CD1c-positive myeloid dendritic cell (primary cell): Measurements from ENCODE around the gene THBS2.

Experiments
- DNase-seq: peaks from one replicate; pipeline ENCODE4 v3.0.0-alpha.2; 2016; ENCODE audit errors: extremely low spot score

The THBS2 gene

GRCh38 chr6:169230946-169231789 is 22.5 kb downstream of the THBS2 start:
- DNase-seq = no peak

DNA sequence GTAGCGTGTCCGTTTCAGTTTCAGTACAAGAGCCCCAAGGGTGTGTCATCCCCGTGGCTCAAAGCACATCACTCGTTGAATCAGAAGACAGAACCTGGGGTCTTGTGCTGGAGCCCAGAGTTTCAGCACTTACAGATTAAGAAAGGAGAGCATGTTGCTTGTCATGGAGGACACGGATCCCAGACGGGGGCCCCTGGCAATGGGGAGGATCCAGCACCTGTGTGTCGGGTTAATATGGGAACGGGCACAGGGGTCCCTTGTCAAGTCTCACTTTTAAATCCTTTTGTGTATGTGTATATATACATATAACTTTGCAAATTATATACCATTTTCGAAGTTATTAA is 23.4 kb downstream of the THBS2 start:
- DNase-seq = no peak

GRCh38 chr6:169229615-169230321 is 23.9 kb downstream of the THBS2 start:
- DNase-seq = no peak

DNA sequence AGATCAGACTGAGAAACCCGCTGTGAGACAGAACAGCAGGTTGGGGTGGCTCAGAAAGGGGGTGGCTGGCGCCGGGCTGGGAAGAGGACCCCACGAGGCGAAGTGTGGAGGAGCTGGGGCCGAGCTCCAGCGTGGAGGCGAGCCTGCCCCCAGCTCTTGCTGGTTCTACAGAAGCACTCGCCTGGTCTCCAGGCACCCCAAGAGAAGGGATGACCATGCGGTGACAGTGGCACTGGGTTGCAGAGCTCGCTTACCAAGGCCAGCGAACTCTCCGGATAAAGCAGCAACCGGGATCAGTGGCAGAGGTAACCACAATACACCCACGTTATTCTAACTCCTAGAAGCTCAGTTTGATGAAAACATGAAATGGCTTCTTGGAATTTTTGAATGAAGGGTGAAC is 26.5 kb downstream of the THBS2 start:
- DNase-seq = no peak

DNA sequence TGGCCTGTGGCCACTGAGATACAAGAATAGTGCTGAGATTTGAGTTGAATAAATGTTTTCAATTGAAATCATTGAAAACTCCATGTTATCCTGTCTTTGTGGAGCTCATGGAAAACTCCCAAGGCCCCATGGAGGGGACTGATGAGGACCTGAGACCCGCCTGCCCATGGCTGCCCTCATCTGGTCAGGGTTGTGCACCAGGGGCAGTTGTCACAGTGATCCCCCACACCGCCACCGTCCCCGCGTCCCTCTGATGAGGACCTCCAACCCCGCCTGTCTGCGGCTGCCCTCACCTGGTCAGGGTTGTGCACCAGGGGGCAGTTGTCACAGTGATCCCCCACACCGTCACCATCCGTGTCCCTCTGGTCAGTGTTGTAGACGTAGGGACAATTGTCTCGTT is 27.8 kb downstream of the THBS2 start:
- DNase-seq = no peak

GRCh38 chr6:169225131-169225576 is 28.5 kb downstream of the THBS2 start:
- DNase-seq = no peak

- DNase-seq = no peak
These were observed 28.9 kb downstream of the THBS2 start for GRCh38 chr6:169224716-169225115.

DNA sequence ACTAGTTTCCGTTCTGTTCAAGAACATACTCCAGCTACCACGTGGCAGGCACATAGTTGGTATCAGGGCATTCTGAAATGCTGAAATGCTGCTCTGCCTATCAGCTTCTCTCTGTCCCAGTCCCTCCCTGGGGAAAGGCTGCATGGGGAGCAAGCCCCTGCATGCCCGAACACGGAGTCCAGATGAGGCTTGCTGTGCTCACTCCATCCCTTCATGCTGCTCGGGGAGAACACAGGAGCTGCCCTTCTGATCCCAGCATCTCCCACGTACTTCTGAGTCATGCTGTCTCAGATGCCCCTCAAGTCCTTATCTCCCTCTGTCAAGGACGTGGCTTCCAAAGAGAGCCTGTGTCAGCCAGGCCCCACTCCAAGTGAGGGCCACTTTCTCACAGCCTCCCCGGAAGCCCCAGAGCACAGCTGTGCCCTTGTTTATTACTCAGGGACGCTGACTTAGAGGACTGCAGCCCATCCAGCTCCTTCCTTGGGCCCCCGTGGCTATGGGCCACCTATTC is 29.4 kb downstream of the THBS2 start:
- DNase-seq = no peak

DNA sequence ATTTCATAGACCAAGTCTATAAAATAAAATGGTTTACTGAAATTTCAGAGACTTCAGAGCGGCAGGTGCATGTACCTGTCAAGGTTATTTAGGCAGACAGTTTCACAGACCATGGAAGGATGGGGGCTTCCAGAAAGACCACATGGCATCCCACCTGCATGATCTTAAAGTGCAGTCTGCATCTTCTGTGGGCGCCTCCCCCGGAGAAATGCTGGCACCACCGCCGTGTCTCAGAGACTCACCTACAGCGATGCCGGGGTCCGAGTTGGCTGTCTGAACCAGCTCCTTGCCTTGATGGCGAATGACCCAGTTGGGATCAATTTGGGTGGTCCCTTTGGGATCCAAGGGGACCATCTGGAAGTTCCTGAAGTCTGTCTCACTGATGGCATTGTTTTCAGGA is 30.6 kb downstream of the THBS2 start:
- DNase-seq = no peak

DNA sequence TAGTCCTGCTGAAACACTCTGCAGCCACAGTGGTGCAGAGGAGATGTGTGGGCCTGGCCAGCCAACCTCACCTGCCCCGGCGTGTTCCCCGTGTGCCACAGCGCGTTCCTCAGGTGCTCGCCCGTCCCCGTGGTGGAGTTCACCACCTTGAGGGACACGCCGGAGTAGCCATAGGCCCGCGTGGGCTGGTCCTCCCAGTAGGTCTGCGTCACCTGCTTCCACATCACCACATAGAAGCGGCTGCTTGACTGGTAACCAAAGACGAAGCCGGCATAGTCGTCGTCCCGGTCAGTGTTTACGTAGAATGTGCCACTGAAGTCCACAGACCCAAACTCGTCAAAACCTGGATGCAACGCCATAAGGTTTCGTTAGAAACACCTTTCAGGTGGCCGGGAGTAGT is 31.5 kb downstream of the THBS2 start:
- DNase-seq = no peak

GRCh38 chr6:169221264-169221663 is 32.4 kb downstream of the THBS2 start:
- DNase-seq = no peak

GRCh38 chr6:169220068-169220964 is 33.3 kb downstream of the THBS2 start:
- DNase-seq = no peak

- DNase-seq = no peak
These were observed 35.7 kb downstream of the THBS2 start for GRCh38 chr6:169217972-169218371.

GRCh38 chr6:169216830-169217229 is 36.8 kb downstream of the THBS2 start:
- DNase-seq = no peak

DNA sequence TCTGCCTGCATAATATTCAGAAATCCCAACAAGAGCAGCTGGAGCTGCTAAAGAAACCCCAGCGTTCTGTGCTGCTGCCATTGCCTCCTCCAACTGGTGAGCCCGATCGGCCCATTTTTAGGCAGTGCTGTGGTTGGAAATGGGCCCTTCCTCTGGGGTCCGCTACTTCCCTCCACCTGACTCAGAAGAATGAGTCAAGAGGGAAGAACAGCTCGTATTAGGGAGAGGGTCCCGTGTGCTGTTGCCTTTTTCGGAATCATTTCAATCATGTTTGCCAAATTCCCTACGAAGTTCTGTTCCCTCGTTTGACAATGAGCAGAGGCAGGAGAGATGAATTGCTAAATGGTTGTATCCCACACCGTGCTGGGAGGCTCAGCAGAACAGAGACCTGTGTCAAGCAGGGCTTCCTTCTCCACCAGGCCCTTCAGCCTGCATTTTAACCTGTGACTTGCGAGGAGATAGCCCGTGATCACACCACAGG is 38.4 kb downstream of the THBS2 start:
- DNase-seq = peak; percentile 1

DNA sequence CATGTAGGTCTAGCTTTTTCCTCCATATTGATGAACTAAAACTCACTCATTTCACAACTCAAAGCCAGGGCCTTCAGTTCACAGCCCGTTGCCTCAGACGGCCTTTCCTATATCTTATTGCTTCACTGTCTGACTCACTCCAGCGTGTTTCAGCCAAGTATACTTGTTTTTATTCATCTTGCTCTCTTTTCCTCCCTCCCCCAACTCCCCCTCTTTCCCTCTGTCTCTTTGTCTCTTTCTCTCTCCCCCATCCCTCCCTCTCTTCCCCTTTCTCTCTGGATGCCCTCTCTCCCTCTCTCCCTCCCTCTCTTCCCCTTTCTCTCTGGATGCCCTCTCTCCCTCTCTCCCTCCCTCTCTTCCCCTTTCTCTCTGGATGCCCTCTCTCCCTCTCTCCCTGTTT is 38.9 kb downstream of the THBS2 start:
- peak; percentile 48 for DNase-seq

- no peak for DNase-seq
These were observed 39.7 kb downstream of the THBS2 start for GRCh38 chr6:169213814-169214520.

DNA sequence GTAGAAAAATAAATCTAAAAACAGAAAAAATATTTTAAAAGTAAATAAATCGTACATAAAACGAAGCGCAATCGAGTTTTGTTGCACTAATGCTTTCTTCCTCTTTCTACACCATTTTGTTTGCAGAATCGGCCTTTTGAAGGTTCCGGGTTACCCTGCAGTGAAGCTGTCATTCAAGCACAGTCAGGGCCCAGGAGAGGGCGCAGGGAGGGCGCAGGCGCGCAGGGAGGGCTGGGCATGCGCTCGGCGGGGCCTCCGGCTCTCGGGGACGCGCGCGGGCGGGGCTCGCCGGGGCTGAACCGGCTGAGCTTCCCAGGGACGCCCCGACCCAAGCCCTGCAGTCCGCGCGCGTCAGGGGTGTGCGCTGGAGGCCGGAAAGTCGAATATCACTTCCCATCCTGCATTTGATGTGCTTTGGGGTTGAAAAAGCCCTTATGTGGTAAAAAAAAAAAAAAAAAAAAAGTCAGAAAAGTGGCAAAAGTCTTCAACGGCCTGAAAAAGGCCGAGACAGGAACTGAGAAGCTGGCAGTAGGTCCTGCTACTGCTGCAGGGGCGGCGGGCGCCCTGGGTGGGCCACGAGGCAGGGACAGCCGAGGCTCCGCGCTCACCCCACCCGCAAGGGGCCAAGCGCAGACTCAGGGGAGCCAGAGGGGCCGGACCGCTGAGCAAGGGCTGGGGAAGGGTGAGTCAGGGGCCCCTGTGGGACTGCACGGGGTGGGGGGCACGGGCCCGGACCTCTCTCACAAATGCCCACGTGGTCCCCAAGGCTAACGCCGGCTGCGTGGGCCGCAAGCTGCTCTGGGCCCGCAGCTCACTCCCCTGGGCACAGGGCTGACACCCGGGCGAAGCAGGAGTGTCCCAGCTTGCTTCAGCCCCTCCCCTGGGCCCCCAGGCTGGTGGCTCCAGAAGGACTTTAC is 40.5 kb downstream of the THBS2 start:
- peak; percentile 96 for DNase-seq

DNA sequence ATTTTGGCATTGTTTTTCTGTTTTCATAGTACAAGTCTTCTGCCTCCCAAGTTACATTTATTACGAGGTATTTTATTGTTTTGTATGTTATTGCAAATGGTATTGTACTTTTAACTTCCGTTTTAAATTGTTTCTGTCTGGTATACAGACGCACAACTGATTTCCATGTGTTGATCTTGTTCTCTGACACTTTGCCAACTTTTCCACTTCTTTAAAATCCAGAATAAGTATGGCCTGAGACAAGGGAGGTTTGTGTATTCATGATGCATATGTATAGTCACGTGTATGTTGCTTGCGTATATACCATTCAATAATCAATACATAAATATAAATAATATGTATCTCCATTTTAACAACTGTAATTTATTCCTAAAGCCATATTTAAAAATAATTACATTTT is 41.2 kb downstream of the THBS2 start:
- DNase-seq = peak; percentile 1

GRCh38 chr6:169211881-169212280 is 41.8 kb downstream of the THBS2 start:
- DNase-seq = no peak
